NCI-H2196 (cell line): ENCODE results near the gene RAB11FIP3.

Source experiments
- DNase-seq: peaks from one replicate; lab custom pipeline; 2025; ENCODE audit not compliant: unreplicated experiment; lab: John Stamatoyannopoulos, UW

RAB11FIP3 gene

GRCh38 chr16:529012-529575 lies 103.6 kb downstream of the RAB11FIP3 start:
- no peak for DNase-seq

GRCh38 chr16:530111-530817 lies 104.8 kb downstream of the RAB11FIP3 start:
- DNase-seq, result no peak

GRCh38 chr16:531494-532125 lies 106.2 kb downstream of the RAB11FIP3 start:
- no peak for DNase-seq

DNA sequence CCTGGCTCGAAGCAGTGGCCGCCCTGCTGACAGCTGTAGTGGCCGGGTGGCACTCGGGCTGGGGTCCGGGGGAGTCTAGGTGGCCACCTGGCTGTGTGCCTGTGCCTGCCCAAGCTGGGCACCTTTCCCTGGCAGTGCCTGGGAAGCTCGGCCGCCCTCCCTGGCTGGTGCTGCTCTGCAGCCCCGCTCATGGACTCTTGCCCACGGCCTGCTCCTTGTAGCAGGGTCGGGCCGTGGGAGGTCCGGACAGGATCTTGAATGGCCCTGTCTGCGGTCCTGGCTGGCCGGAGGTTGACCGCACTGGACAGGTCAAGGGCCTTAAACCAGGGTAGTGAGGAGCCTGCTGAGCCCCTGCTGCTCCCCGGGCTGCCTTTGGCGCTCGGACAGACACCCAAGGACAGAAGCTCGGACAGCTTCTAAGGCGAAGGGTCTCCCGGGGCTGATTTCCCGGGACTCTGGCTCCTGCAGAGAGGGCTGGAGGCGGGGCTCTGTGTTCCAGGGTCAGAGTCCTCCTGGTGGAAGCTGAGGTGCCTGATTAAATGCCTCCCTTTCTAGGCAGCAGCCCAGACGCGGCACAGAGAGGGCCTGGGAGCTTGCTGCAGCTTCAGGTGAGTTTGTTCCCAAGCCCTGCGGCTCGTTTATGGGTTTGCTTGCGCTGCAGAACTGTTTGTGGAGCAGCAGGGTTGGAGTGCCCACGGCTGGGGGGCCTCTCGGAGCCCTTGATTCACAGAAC lies 108.1 kb downstream of the RAB11FIP3 start:
- DNase-seq, result no peak

DNA sequence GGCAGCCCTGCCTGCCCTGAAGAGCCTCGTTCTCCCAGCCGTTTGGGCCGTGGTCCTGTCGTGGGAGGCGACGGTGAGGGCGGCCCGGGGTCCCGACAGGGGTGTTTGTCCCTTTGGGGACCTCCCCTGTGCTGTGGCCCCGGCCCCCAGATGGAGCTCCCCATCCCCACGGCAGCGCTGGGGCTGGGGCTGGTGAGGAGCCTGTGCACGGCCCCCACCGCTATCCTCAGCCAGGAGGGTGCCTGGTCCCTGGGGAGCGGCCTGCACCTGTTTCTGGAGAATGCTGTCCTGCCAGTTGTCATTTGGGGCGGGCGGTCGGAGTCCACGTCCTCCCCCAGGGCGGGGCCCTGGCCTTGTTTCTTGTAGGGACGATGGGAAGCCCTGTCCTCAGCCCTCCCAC lies 108.7 kb downstream of the RAB11FIP3 start:
- no peak for DNase-seq

DNA sequence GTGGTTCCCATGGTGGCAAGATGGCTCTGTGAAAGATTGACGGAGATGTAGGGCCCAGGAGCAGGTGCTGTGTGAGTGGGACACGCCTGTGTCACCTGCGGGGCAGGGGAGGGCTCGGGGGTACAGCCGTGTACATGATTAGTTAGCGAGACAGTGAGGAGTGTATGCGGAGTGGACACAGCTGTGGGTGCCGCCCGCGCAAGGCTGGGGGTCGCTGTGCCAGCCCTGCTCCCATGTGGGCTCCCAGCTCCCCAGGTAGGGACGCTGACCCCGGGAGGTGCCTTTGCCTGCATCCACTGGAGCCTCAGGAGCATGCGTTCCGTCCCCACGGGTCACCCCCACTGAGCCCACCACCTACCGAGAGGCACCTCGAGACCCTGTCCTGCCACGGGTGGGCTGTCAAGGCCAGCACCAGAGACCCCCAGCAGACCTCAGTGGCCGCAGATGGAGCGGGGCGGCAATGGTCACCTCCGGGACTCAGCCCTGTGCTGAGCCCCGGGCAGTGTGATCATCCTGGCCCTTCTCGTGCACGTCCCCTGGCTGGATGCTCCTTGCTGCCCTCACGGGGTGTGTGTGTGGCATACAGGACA lies 109.5 kb downstream of the RAB11FIP3 start:
- DNase-seq, result no peak

GRCh38 chr16:535446-536405 lies 110.3 kb downstream of the RAB11FIP3 start:
- no peak for DNase-seq

- no peak for DNase-seq
Measured at GRCh38 chr16:536746-537145, 111.3 kb downstream of the RAB11FIP3 start.

DNA sequence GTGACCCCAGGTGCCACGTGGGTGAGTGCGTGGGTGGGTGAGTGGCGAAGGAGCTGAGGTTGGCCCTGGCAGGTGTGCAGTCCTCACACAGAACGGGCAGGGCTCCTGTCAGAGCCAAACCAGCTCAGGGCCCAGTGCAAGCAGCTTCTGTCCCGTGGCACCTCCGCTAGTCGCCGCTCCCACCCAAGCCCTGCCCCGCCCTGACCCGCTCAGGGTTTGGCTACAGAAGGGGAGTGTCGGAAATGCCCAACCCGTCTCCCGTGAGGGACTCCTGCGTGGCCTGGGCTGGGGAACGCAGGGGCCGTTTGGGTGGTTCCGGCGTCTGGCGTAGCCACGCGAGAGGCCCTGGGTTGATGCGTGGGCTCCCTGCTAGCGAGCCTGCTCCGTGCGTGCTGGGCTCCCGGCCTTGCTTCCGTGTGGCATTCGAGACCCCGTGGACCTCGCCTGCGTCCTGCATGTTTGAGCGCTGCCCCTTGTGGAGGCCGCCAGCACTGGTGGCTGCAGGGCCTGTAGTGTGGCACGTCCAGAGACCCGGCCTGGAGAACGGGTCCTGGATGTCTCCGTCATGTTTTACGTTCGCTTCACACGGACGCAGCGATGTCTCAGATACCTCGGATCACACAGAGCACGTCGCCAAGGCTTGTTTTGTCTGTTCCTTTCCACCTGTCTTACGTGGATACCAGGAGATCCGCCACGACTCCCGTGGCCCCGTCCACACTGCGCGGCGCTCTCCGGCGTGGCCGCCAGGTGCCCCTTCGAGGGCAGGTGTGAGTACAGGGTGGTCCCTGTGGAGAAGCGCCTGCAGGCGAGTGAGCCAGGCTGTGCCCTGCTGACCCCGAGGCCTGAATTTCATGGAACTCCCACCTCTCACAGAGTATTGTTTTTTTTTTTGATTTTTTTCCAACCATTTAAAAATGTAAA lies 112.2 kb downstream of the RAB11FIP3 start:
- no peak for DNase-seq

DNA sequence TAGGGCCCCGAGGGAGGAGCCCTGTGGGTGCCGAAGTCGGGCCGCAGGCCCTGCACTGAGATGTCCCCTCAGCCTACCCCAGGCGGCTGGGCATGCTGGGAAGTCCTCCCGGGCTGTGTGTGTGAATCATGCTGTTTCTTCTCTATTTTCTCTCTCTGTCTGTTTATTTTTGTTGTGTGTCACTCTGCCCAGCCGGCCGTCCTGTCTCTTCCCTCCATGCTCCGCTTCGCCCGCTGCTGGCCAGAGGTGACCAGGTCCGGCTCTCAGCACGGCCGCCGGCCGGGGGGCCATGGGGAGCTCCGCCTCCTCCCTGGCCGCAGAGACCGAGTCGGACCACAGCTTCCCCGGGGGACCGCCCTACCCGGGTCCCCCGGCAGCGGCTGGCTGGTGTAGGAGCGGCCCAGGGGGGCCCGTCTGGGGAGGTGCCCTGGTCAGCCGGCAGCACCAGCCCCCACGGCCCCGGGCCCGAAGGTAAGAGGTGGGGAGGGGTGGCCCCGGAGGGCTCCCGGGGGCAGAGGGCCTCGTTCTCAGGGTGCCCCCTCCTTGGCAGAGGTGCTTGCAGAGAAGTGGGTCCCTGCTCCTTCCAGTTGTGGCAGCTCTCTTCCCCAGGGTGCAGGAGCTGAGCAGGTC lies 114.6 kb downstream of the RAB11FIP3 start:
- DNase-seq, result no peak

- no peak for DNase-seq
Measured at GRCh38 chr16:540645-541340, 115.3 kb downstream of the RAB11FIP3 start.

DNA sequence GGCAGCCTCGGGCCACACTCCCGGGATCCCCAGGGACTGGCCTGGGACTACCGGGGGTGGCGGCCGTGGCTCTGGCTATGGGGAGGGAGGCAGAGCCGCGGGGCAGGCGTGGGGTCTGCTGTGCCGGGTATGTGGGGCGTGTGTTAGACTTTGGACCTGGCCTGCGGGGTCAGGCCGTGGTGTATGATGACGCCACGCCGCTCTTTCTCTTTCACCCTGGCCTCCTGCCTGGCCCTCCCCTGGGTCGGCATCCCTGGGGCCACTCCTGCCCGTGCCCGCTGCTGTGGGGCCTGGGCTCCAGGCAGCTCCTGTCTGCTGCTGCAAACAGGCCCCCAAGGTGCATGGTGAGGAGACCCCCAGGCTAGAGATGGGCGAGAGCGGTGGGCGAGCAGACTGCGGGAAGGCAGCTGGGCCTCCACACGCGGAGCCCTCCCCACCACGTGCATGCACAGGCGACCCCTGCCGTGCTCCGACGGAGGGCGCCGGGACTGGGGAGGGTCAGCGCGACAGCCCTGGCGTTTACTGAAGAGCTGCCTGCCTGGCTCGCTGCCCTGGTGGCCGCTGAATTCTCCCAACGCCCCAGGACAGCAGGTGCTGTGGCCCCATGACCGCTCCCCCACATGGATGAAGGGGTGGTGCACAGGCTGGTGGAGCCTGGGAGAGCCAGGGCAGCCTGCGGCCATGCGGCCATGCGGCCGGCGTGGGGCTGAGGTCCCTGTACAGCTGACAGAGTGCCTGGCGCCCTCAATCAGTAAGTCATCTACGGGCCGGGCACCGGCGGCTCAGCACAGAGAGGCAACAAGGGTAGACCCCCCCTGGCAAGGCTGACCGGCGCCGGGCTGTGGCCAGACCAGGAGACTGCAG lies 118.1 kb downstream of the RAB11FIP3 start:
- no peak for DNase-seq

DNA sequence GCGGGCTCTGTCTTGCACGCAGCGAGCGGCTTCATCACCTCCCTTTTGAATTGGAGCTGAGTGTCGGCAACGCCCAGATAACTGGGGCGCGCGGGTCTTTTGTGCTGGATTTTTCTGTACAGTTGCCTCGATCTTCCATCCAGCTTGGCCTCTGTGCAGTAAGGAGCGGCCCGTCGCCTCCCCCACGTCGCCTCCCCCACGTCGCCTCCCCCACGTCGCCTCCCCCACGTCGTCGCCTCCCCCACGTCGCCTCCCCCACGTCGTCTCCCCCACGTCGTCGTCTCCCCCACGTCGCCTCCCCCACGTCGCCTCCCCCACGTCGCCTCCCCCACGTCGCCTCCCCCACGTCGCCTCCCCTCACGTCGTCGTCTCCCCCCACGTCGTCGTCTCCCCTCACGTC lies 119.1 kb downstream of the RAB11FIP3 start:
- no peak for DNase-seq

DNA sequence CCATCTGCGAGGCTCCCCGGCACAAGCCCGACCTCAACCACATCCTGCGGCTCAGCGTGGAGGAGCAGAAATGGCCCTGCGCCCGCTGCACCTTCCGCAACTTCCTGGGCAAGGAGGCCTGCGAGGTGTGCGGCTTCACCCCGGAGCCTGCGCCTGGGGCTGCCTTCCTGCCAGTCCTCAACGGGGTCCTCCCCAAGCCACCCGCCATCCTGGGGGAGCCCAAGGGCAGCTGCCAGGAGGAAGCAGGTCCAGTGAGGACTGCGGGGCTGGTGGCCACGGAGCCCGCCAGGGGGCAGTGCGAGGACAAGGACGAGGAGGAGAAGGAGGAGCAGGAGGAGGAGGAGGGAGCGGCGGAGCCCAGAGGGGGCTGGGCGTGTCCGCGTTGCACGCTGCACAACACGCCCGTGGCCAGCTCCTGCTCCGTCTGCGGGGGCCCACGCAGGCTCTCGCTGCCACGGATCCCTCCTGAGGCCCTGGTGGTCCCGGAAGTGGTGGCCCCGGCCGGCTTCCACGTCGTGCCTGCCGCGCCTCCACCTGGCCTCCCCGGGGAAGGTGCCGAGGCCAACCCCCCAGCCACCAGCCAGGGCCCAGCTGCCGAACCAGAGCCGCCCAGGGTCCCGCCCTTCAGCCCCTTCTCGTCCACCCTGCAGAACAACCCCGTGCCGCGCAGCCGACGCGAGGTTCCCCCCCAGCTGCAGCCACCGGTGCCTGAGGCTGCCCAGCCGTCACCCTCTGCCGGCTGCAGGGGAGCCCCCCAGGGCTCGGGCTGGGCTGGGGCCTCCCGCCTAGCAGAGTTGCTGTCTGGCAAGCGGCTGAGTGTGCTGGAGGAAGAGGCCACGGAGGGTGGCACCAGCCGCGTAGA lies 121.7 kb downstream of the RAB11FIP3 start:
- DNase-seq, result peak; percentile 76

DNA sequence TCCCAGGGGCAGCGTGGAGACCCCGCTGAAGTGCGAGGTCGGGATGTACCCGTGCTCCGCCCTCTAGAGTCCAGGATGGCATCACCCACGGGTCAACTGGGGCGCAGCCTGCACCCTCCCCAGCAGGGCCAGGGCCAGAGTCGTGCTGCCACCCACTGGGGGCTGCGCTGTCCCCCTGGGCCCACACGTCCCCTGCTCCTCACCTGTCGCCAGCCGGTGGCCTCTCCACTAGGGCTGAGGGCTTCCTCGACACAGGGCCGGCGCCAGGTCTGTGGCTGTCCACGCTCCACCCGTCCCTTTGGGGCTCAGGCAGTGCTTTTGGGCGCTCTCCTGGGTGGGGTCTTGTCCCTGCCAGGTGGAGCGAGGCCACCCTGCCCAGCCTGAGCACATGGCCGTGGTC lies 123.1 kb downstream of the RAB11FIP3 start:
- no peak for DNase-seq

DNA sequence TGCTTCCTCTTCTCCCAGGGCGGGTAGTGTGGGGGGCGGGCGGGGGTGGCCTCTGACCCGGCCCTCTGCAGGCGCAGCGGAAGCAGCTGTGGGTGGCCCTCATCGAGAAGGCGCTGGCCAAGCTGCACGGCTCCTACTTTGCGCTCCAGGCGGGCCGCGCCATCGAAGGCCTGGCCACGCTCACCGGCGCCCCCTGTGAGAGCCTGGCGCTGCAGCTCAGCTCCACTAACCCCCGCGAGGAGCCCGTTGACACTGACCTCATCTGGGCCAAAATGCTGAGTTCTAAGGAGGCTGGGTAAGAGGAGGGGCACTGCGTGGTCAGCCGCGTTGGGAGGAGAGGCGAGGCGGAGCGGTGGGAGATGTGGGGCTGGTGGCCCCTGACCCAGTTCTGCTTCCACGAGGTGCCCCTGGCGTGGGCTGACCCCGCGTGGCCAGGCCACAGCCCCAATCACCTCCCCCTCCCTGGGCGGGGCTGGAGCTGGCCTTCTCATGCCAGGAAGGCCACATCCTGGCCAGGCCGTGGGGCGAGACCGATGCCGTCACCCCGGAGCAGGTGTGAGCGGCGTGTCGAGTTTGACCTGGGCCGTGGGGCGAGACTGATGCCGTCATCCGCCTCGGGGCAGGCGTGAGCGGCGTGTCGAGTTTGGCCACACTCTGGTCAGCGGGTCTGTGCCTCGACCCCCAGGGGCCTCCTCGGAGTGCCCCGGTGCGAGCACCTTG lies 124.3 kb downstream of the RAB11FIP3 start:
- DNase-seq, result no peak
